GM19372 (cell line): ENCODE data around the gene WDR75.
"Not testable (repeated sequence)": the region's sequence is repeated elsewhere in the genome, so short reads cannot be mapped to it uniquely, and the experiment has no call there.

Source experiments
- ATAC-seq: cut with Tn5 transposase; IDR thresholded peaks from one replicate; pipeline ENCODE4 v1.9.1; 2021; ENCODE audit warnings: mild to moderate bottlenecking, low read depth, moderate library complexity; ENCODE audit not compliant: unreplicated experiment

The WDR75 gene

DNA sequence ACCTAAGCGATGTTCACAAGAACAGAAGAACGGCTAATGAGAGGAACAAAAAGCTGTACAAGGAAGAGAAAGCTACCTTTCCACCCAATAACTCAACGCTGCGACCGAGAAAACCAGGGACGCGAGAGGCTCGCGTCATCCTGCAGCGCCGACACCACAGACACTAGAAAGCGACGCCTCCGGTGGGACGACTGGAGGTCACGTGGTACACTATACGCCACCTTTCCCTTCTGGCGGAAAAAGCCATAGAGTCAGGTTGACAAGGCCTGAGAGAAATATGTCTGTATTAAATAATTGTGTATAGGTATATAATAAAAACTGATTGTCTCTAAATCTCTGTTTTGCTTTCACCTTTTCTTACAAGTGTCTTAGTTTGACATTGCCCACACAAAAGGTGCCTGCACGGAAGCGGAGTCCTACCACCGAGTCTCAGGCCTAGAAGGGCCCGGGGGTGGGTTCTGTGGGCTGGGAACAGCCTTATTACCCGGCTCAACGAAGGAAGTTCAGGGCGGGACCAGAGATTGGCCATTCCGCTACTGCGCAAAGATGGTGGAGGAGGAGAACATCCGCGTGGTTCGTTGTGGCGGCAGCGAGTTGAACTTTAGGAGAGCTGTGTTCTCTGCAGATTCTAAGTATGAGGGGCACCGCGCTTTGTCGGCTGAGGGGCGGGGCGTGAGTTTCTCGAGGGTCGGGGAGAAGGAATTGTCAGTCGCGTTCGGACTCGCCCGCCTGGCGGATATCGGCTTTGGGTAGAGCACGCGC is at the start of gene WDR75:
Gene WDR75 (plus strand): TSS at position 528 of the 762 bp plus-strand sequence. CDS start 19 bp downstream, at position 547.
- peak; percentile 86 for ATAC-seq

DNA sequence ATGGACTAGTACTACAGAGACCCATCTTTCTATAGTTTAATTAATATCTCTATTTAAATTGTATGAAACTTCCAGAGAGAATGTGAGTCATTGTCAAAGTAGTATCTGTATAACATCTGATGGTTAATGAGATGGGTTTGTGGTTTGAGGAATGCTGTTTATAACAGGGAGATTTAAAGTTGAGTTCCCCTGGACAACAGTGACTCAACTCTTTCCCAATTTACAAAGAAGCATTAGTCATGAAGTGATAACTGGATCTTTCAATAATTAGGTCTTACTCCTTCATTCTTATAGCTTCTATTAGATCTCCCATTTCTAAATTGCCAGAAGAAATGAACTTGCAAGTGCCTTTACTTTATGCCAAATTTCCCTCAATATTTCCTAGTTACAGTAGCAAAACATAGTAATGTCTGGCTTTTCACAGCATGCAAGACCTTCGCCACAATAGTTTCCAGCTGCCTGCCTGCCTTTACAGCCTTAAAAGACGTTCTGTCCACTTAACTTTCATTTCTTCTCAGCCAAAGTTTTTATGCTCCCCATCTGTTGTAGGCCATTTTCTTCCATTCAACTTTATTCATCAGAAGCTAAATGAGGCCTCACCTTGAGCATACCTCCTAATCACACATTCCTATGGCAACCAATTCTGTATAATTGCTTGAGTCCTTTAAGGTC is 47.7 kb upstream of the WDR75 start:
- no peak for ATAC-seq

DNA sequence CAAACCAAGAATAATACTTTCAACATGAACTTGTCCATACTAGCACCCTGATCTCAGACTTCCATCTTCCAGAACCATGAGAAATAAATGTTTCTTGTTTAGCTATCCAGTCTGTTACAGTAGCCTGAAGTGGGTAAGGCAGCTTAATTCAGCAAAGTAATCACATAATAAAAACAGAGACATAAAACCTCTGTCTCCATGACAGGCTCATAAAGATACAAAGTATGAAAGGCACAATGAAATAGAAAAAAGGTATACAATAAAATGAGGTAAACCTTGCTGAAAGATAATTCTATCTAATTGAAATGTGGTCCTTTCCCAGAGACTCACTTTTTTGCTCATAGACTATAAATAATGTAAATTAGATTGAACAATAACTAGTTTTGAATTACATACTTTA is 46.7 kb upstream of the WDR75 start:
- no peak for ATAC-seq

DNA sequence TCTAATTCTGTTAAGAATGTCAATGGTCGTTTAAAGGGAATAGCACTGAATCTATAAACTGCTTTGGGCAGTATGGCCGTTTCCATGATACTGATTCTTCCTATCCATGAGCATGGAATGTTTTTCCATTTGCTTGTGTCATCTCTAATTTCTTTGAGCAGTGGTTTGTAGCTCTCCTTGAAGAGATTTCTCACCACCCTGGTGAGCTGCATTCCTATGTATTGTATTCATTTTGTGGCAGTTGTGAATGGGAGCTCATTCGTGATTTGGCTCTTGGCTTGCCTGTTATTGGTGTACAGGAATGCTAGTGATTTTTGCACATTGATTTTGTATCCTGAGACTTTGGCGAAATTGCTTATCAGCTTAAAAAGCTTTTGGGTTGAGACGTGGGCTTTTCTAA is 38.3 kb upstream of the WDR75 start:
- ATAC-seq = no peak

DNA sequence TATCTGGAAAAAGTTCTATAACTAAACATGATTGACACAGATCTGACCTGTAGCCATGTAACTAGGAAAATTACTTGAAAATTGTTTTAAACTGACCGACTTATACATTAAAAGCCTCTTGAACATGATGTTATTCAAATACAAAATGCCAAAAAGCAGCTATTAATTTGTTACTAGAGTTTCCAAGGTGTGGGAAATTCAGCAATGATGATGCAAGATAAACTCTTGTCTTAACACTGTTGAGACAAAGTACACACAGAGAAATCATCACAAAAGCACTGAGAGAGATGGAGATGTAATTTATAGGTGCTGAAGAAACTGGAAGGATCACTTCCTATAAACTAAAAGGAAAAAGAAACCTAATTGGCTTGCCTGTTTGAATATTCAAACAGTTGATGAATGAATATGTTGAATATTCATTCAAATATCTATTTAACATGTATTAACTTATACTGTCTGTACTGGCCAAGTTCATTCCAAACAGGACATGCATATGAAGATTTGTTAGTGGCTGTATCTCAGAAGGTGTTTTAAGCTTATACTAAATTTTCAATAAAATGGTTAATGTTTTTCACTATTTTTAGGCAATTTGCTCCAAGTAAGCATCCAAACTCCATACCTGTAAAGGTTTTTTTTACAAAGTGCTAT is 34.6 kb upstream of the WDR75 start:
- ATAC-seq = no peak

DNA sequence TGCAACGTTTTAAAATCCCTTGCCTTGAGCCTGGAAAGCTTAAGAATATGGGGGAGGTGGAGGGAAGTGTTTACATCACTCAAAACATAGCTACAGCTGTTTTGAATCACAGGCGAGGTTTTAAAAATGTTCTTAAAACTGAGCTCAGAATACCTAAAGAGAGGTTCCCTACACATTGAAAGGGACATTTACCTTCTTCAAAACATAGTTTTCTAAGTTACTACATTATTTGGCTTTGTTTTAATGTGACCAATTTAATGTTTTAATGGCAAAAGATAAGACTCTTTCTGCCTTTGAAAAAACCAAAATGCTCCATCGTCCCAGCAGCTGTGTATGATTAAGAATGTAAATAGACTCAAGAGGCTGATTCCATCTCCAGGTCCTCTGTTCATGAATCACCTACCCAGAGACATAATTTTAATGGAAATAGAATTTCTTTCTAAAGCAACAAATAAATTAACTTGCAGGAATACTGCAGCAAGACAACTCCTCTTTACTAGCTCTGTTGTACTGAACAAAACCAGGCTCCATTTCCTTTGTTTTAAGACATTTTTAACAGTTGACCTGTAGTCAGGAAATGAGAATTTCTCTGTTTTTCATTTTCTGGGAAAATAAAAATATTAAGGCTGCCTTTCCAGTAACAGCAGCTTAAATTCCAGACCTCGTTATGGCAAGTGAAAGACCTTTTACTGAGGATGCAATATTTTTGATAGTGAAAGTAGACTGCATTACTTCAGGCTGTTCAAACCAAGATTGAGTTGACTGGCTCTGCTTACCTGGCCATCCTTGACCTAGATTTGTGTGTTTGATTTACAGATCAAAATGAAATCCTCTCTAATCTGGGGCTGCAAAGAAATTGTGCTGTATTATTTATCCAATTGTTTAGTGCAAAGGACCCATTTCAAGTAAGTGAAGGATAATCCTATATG is 33.7 kb upstream of the WDR75 start:
- no peak for ATAC-seq

DNA sequence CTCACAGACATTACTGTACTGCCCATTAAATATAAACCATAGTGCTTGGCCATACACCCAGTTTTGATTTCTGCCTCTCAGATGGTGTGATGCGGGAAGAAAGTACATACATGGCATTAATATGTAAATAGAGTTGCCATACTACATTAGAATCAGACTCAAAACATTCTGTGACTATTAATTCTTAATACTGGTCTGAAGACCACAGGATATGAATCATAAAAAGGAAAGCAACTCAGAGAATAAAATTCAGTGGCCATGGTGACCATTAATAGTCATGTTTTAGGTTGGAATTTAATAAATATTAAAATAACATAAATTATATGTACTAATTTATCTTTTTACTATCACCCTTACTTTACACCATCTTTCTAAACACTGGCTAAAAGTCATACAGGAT is 33.0 kb upstream of the WDR75 start:
- no peak for ATAC-seq

DNA sequence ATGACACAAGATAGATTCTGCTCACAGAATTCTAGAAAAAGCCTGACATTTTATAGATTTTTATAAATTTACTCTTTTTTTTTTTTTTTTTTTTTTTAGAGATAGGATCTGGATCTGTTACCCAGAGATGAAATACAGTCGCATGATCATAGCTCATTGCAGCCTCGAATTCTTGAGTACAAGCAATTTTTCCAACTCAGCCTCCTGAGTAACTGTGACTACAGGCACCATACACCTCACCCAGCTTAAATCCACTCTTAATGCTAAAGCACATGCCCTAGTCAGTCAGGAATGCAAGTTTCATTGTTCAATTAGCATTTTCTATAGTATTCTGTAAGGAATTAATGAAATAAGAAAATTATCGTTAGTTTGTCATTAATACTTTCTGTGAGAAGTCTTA is 32.1 kb upstream of the WDR75 start:
- ATAC-seq = no peak

DNA sequence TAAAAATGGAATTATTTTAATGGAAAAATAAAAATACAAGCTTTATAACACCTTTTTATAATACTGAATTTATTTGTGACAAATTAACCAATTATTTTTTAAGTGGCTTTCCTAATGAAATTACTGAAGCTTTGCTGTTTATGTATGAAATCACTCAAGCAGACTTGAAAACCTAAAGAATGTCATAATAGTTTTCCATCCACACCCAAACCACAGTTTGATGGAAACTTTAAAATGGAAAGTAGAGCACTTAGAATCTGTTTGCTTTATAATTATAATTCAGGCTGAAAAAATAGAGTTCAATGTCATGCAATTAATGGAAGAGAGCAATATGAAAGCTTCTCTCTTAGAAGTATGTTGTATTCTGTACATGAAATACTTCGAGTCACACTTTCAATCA is 31.6 kb upstream of the WDR75 start:
- no peak for ATAC-seq

DNA sequence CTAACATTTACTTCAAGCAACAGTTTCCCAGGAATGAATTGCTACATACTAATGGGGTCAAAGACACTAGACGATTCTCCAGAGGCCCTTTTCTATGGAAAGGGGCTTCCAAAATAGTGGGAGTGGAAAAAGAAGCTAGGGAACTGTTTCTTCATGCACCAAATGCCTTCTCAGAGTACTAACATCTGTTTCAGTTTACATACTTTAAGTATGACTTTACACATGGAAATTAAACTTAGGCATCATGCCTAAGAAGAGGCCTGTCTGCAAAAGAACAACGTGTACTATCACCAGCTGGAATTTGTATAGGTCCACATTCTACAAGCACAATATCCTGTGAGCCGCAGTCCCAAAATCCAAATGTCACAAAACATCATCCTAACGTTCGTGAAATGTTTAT is 29.4 kb upstream of the WDR75 start:
- no peak for ATAC-seq

DNA sequence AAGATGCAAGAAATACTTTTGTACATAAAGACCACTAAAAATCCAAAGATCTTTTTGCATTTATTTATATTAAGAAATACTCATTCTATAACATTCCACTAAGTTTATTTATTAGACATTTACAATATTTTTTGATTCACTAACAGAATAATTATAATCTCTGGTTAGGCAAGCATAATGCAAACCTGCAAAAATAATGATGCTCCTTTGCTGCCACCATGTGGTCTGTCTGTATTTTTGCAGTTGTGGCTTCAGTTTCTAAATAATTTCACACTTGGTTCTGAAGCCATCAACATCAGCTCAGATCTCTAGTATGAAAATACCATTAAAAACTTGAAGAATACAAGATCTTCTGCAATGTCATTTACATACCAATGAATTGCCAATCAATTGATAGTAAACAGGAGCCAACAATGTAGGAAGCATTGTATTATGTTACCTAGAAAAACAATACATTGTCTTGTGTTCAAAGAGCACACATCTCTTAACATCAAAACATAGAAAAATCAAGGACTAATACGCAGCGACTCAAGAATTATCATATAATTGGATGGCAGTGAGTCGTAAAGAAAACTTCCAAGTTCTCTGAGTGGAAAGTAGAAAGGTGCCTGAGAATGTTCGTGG is 28.8 kb upstream of the WDR75 start:
- ATAC-seq = peak; percentile 82

DNA sequence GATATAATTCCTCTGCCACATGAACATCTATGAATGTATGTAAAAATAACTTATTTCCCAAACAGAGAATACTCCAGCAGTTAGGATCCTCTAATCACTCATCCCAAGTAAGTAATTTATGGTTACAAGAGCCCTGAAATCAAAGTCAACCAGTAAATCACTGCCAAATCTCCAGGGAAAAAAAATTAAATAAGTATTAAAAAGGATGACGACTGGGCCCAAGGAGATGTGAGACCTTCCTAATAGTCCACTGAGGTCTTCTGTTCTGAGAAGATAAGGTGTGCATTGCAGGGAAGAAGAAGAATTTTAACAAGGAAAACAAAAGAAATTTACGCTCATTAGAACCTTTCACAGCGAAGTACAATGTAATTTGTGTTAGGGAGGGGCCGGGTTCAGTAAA is 28.0 kb upstream of the WDR75 start:
- ATAC-seq = no peak

DNA sequence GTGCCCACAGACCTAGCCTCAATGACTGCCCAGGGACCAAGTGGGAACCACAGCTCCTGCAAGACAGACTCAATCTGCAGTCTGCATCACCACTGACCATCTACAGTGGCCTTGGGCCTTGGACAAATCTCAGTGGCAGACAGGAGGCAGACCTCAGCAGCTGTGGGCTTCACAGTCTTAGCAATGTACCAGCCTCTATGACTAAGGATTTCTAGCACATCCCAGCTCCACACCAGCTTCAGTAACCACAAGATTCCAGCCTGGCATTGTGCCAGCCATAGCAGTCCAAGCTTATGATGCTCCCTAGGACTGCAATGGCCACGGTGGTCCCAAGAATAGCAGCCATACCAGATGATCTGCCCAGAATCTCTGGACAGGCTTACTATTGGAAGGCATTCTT is 19.6 kb upstream of the WDR75 start:
- ATAC-seq = no peak

DNA sequence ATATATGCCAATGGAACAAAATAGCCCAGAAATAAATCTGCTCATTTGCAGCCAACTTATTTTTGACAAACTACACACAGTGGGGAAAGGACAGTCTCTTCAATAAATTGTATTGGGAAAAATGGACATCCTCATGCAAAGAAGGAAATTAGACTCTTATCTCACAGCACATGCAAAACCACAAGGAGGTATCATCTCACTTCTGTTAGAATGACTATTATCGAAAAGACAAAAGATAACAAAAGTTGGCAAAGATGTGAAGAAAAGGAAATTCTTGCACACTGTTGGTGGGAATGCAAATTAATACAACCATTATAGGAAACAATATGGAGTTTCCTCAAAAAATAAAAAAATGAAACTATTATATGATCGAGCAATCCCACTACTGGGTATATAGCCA is 16.3 kb upstream of the WDR75 start:
- no peak for ATAC-seq

DNA sequence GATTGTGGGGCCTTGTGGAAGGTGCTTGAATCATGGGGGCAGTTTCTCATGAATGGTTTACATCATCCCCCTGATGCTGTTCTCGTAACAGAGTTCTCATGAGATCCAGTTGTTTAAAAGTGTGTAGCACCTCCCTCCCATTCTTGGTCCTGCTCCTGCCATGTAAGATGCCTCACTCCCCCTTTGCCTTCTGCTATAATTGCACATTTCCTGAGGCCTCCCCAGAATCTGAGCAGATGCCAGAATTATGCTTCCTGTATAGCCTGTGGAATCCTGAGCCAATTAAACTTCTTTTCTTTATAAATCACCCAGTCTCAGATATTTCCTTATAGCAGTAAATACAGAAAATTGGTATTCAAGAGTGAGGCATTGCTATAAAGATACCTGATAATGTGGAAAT is 15.6 kb upstream of the WDR75 start:
- ATAC-seq = no peak

DNA sequence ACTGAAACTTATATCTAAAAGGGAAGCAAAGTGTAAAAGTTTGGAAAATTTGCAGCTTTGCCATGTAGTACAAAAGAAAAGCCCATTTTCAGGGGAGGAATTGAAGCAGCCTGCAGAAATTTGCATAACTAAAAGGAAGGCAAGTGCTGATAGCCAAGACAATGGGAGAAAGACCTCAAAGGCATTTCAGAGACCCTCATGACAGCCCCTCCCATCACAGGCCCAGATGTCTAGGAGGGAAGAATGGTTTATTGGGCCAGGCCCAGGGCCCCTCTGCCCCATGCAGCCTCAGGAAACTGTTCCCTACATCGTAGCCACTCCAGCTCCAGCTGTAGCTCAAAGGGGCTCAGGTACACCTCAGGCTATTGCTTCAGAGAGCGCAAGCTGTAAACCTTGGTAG is 14.4 kb upstream of the WDR75 start:
- no peak for ATAC-seq

DNA sequence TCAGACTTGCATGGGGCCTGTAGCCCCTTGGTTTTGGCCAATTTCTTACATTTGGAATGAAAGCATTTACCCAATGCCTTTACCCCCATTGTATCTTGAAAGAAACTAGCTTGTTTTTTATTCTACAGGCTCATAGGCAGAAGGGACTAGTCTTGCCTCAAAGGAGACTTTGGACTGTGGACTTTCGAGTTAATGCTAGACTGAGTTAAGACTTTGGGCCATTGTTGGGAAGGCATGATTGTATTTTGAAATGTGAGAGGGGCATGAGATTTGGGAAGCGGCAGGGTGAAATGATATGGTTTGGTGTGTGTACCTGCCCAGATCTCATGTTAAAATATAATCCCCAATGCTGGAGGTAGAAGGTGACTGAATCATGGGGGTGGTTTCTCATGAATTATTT is 13.4 kb upstream of the WDR75 start:
- no peak for ATAC-seq

DNA sequence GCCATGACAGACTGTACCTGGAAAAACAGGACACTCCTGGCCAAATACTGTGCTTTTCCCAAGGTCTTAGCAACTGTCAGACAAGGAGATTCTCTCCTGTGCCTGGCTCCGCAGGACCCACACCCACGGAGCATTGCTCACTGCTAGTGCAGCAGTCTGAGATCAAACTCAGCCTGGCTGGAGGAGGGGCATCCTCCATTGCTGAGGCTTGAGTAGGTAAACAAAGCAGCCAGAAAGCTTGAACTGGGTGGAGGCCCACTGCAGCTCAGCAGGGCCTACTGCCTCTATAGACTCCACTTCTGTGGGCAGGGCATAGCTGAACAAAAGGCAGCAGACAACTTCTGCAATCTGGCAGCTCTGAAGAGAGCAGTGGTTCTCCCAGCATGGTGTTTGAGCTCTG is 10.8 kb upstream of the WDR75 start:
- ATAC-seq = not testable (repeated sequence)

DNA sequence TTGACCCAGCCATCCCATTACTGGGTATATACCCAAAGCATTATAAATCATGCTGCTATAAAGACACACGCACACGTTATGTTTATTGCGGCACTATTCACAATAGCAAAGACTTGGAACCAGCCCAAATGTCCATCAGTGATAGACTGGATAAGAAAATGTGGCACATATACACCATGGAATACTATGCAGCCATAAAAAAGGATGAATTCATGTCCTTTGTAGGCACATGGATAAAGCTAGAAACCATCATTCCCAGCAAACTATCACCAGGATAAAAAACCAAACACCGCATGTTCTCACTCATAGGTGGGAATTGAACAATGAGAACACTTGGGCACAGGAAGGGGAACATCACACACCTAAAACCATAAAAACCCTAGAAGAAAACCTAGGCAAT is 5.5 kb upstream of the WDR75 start:
- not testable (repeated sequence) for ATAC-seq

DNA sequence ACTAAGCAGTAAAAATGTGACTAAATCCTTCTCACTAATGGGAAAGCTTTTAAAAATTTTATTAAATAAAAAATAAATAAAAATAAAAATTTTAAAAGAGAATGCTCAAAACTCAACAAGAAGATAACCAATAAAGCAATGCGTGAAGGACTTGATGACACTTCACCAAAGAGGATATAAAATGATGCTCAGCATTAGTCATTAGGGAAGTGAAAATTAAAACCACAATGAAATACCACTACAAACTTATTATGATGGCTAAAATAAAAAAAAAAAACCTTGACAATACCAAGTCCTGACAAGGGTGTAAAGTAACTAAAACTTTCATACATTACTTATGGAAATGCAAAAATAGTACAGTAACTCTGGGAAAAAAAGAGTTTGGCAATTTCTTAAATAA is 3.3 kb upstream of the WDR75 start:
- no peak for ATAC-seq
